Nephron (organoid): ENCODE measurements around the gene GHR.
"Not testable (repeated sequence)": the region's sequence is repeated elsewhere in the genome, so short reads cannot be mapped to it uniquely, and the experiment has no call there.

Experiments
- H3K27ac Mint-ChIP-seq, 3 experiments: 2 replicates each; pipeline ENCODE4 v1.8.0; 2020; ENCODE audit warnings: mixed read lengths in 3 of 3, mild to moderate bottlenecking in 2 of 3, moderate library complexity in 1 of 3
- H3K27me3 Mint-ChIP-seq: 2 replicates; pipeline ENCODE4 v1.8.0; 2021; ENCODE audit warnings: low read depth, mild to moderate bottlenecking, moderate library complexity, mixed read lengths
- H3K36me3 Mint-ChIP-seq: 2 replicates; pipeline ENCODE4 v1.8.0; 2020; ENCODE audit warnings: low read depth, mixed read lengths
- H3K4me1 Mint-ChIP-seq: 2 replicates; pipeline ENCODE4 v1.8.0; 2020; ENCODE audit warnings: mixed read lengths
- H3K4me3 Mint-ChIP-seq, 3 experiments: 2 replicates each; pipeline ENCODE4 v1.8.0; 2020; ENCODE audit warnings: mild to moderate bottlenecking in 3 of 3, mixed read lengths in 3 of 3, moderate library complexity in 2 of 3
- H3K9me3 Mint-ChIP-seq: 2 replicates; pipeline ENCODE4 v1.8.0; 2020; ENCODE audit warnings: mixed read lengths
- TF ChIP-seq, protein P1 (sequence below), 3 experiments: fragments of 200-600 bp; sonication (generic); IDR thresholded peaks; one replicate each; pipeline ENCODE4 v1.5.0; 2021; ENCODE audit warnings: antibody characterized with exemption in 3 of 3; ENCODE audit not compliant: unreplicated experiment in 3 of 3

Gene GHR

DNA sequence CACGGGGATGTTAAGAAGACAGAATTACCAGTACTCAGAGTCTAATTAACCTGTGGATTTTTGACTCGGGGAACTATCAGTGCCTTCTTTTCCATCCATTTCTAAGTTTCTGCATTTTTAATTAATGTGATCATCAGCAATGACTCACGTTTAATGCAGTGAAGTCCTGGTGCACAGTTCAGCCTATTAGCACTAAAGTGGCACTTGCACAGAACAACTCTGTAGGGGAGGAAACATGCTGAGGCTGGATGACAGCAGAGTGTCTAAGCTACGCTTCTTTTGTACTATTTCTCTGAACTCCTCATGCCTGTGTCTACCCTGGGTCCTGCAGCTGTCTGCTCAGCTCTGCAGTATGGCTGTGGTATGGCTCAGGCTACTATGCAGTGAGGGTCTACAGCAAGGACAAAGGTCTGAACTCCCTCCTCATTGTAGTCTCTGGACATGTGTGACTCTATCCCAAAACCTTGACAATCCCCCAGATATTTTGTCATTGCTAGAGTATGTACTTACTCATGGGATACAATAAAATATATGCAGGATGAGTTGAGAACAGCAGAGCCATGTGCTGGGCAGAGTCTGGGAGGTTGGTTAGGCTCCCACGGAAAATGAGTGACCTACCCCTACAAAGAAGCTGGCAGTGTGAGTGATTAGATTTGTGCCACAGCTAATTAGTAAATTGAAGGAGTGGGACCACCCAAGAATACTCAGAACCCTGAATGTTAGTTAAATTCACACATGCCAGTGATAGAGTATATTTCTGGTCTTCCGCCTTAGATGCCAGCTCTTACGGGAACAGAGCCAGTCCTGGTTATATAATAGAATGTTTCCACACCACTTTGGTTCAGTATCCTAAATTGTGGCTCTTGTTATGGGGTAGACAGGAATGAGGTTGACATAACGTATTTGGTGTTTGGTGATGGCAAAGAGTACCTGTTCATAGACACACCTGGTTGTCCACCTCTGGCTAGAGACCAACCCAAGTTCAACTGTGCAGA lies 148.0 kb downstream of the GHR start:
- TF ChIP-seq, protein P1, sequence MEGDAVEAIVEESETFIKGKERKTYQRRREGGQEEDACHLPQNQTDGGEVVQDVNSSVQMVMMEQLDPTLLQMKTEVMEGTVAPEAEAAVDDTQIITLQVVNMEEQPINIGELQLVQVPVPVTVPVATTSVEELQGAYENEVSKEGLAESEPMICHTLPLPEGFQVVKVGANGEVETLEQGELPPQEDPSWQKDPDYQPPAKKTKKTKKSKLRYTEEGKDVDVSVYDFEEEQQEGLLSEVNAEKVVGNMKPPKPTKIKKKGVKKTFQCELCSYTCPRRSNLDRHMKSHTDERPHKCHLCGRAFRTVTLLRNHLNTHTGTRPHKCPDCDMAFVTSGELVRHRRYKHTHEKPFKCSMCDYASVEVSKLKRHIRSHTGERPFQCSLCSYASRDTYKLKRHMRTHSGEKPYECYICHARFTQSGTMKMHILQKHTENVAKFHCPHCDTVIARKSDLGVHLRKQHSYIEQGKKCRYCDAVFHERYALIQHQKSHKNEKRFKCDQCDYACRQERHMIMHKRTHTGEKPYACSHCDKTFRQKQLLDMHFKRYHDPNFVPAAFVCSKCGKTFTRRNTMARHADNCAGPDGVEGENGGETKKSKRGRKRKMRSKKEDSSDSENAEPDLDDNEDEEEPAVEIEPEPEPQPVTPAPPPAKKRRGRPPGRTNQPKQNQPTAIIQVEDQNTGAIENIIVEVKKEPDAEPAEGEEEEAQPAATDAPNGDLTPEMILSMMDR (IDR thresholded peaks at IDR 0.05; ENCODE audit: unreplicated experiment in 3 of 3) = no peak
- Mint-ChIP-seq H3K27me3 (no peaks in the 10 kb centered on the region), H3K4me3 (no peak overlapping the region), H3K27ac (no peak overlapping the region), H3K36me3 (no peaks in the 10 kb centered on the region), H3K4me1 (peaks cover 26% of the 10 kb centered on the region), H3K9me3 (no peaks in the 10 kb centered on the region)

DNA sequence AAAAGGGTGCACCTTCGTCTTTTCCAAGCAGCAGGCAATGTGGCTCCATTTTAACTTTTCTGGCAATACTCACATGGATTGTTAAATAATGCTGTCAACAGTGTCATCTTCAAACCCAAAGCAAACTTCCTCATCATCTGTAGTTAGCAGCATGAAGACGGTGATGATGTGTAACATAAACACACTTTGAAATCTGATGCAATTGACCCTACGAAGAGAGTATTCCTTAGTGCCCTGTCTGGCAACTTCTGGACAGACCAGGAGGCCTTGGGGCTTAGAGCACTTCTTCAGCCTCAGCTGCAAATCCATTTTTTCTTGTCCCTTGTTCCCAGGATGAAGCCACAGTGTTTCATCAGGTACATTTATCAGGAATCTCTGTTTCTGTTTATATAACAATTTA lies 149.1 kb downstream of the GHR start:
- Mint-ChIP-seq H3K36me3 (no peaks in the 10 kb centered on the region), H3K9me3 (no peaks in the 10 kb centered on the region), H3K4me1 (peaks cover 16% of the 10 kb centered on the region), H3K4me3 (no peak overlapping the region), H3K27me3 (no peaks in the 10 kb centered on the region), H3K27ac (no peak overlapping the region)
- TF ChIP-seq, protein P1 (IDR thresholded peaks at IDR 0.05; ENCODE audit: unreplicated experiment in 3 of 3) = no peak

DNA sequence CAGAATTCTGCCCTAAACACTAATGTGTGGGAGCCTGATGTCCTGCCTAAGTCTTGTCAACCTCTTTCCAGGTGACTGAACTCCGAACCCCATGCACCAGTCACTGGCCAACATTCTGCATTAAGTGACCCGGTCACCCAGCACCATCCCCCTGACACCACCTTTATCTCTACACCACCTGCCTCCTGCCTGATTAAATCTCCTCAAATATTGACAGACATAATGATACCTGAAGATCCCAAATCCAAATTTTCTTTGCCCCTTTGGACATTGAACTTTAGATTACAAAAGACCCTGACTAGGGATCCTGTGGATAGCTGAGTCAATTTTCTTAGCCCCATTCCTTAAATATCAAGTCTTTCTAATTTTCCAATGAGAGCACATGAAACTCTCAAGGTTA lies 150.1 kb downstream of the GHR start:
- H3K36me3 Mint-ChIP-seq = no peaks in the 10 kb centered on the region

DNA sequence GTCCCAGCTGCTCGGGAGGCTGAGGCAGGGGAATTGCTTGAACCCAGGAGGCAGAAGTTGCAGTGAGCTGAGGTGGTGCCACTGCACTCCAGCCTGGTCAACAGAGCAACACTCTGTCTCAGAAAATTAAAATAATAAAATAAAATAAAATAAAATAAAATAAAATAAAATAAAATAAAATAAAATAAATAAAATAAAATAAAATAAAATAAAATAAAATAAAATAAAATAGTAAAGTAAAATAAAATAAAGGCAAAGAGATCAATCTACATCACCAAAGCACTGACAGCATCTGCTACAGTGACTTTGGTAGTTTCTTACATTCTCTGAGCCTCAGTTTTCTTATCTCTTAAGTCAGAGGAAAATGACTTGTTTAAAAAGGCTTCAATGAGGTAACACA lies 152.7 kb downstream of the GHR start:
- not testable (repeated sequence) for H3K27me3 Mint-ChIP-seq, H3K27ac Mint-ChIP-seq, H3K4me1 Mint-ChIP-seq, H3K9me3 Mint-ChIP-seq, H3K36me3 Mint-ChIP-seq, H3K4me3 Mint-ChIP-seq

More for the DNA sequence above, 150.1 kb downstream of the GHR start:
- Mint-ChIP-seq H3K27ac (no peak overlapping the region), H3K27me3 (no peaks in the 10 kb centered on the region), H3K4me1 (peaks cover 5% of the 10 kb centered on the region), H3K4me3 (no peak overlapping the region), H3K9me3 (no peaks in the 10 kb centered on the region)
- TF ChIP-seq, protein P1 (IDR thresholded peaks at IDR 0.05; ENCODE audit: unreplicated experiment in 3 of 3) = no peak

DNA sequence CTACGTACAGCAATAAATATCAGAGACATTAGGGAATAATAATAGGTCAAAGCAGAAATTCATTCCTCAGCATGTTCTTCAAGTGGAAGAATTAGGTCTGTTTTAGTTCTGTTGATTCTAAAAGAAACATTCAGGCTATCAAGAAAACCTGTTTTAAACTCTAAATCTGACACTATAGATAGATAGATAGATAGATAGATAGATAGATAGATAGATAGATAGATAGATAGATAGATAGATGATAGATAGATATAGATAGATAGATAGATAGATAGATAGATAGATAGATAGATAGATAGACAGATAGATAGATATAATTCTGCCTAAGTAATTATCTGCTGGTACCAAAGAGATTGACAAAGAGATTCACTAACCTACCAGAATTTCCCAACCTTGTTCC lies 155.7 kb downstream of the GHR start:
- not testable (repeated sequence) for H3K4me3 Mint-ChIP-seq, H3K36me3 Mint-ChIP-seq, H3K27me3 Mint-ChIP-seq, H3K9me3 Mint-ChIP-seq, H3K27ac Mint-ChIP-seq
- peaks cover 11% of the 10 kb centered on the region for H3K4me1 Mint-ChIP-seq

DNA sequence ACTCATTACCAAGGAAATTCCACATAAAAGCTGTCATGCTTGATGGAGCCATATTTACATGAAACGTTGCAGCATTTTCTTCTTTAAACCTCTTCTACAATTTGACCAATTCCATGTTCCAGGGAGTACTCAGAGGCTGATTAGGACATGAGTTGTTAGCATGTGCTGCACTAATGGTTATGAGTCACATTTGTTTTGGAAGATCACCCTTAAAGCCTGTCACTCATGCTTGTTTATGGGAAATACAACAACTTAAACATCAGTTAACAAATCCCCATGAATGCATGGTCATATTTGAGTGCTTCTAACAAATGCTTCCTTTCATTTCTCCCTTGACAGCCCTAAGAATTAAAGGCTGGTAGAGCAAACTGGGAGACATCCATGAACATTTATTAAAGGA lies 156.1 kb downstream of the GHR start:
- H3K27me3 Mint-ChIP-seq = no peaks in the 10 kb centered on the region
- TF ChIP-seq, protein P1 (IDR thresholded peaks at IDR 0.05; ENCODE audit: unreplicated experiment in 3 of 3) = no peak

DNA sequence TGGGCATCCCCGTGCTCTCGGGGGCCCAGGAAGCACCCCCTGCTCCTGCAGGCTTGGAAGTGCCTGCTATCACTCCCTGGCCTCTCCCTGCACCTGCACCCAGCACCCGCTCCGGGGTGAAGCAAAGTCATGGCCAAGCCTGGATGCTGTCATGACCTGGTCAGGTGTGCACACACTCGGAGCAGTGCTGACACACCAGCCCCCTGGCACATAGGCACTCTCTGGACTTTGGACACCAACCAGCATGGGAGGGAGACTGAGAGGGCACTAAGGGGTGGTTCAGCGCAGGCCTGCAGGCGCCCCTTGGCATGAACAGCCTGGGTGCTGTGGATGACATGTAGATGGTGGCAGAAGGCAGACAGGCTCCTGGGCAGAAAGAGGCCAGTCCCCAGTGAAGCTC lies 158.6 kb downstream of the GHR start:
- no peak overlapping the region for H3K4me3 Mint-ChIP-seq

More for the DNA sequence above, 156.1 kb downstream of the GHR start:
- H3K4me1 Mint-ChIP-seq = peaks cover 11% of the 10 kb centered on the region
- H3K36me3 Mint-ChIP-seq = peaks cover 7% of the 10 kb centered on the region
- no peak overlapping the region for H3K4me3 Mint-ChIP-seq
- H3K9me3 Mint-ChIP-seq = no peaks in the 10 kb centered on the region
- H3K27ac Mint-ChIP-seq = no peak overlapping the region

More for the DNA sequence above, 158.6 kb downstream of the GHR start:
- Mint-ChIP-seq H3K27ac (no peak overlapping the region), H3K4me1 (peaks cover 20% of the 10 kb centered on the region), H3K36me3 (peaks cover 7% of the 10 kb centered on the region), H3K9me3 (no peaks in the 10 kb centered on the region), H3K27me3 (no peaks in the 10 kb centered on the region)
- TF ChIP-seq, protein P1 (IDR thresholded peaks at IDR 0.05; ENCODE audit: unreplicated experiment in 3 of 3) = no peak
